Keratinocyte (primary cell): ENCODE data around the gene MEF2A.

Experiments used
- CTCF ChIP-seq, 3 experiments: IDR thresholded peaks in 1 of 3; conservative IDR thresholded peaks in 1 of 3; optimal IDR thresholded peaks in 1 of 3; 2 replicates in 2 of 3; 3 replicates in 1 of 3; pipeline versions ENCODE3 to v1.5.1; 2011; ENCODE audit warnings: low read length in 3 of 3, mild to moderate bottlenecking in 3 of 3, moderate library complexity in 2 of 3, control low read depth in 1 of 3, inconsistent platforms in 1 of 3; ENCODE audit not compliant: insufficient read depth in 2 of 3; ENCODE audit errors: extremely low read depth in 1 of 3
- EZH2 ChIP-seq: IDR thresholded peaks from one replicate; pipeline ENCODE4 v1.6.1; 2012; ENCODE audit warnings: inconsistent platforms, mild to moderate bottlenecking, low read length, moderate library complexity

- TF ChIP-seq CTCF (optimal IDR thresholded peaks at IDR 0.05 in 1 of 3, IDR thresholded peaks at IDR 0.05 in 1 of 3, conservative IDR thresholded peaks at IDR 0.05 in 1 of 3; ENCODE audit: extremely low read depth in 1 of 3, insufficient read depth in 2 of 3, low read length in 3 of 3) (no peak), EZH2 (no peak)
Observed at GRCh38 chr15:99593070-99593469, 27.3 kb downstream of the MEF2A start.
